Body of pancreas (tissue), 4 donors: ENCODE measurements around the gene SH3YL1. TPM values are rescaled to one million over a fixed set of nuclear protein-coding genes. Genes with fewer than 3 reads are reported as not detected.

Experiments used
- ATAC-seq: fragments of 150-250 bp; one replicate; pipeline ENCODE4 v1.9.1; 2016
- DNase-seq, 4 donors: peaks; one replicate each; pipeline ENCODE4 v3.0.0-alpha.2; 2019
- H3K27ac ChIP-seq, 4 donors: fragments of 200-600 bp; sonication (generic); 1 replicate in 3 of 4; 2 replicates in 1 of 4; pipeline versions ENCODE4 v1.5.1 to v1.6.1; 2016 to 2019; ENCODE audit warnings: mild to moderate bottlenecking in 1 of 4, mixed read lengths in 1 of 4, moderate library complexity in 1 of 4
- H3K27me3 ChIP-seq, 2 donors: fragments of 200-600 bp; sonication (generic); one replicate each; pipeline ENCODE4 v1.6.0; 2016; ENCODE audit warnings: mild to moderate bottlenecking in 1 of 2
- H3K36me3 ChIP-seq, 2 donors: fragments of 200-600 bp; sonication (generic); replicated peaks in 1 of 2; 2 replicates each; pipeline ENCODE4 v1.5.1; 2016; ENCODE audit warnings: low read depth in 2 of 2; ENCODE audit not compliant: insufficient read depth in 1 of 2
- H3K4me1 ChIP-seq: fragments of 200-600 bp; sonication (generic); one replicate; pipeline ENCODE4 v1.6.0; 2016
- H3K4me3 ChIP-seq, 2 donors: fragments of 200-600 bp; sonication (generic); 1 replicate in 1 of 2; 2 replicates in 1 of 2; pipeline ENCODE4 v1.5.1; 2016 to 2019
- H3K9me3 ChIP-seq, 3 donors: fragments of 200-600 bp; sonication (generic); 1 replicate in 2 of 3; 2 replicates in 1 of 3; pipeline ENCODE4 v1.5.1; 2016
- POLR2A ChIP-seq, 3 donors: fragments of 450-650 bp; IDR thresholded peaks; one replicate each; pipeline ENCODE4 v1.6.1; 2016; ENCODE audit warnings: antibody characterized with exemption in 3 of 3, mild to moderate bottlenecking in 2 of 3
- WGBS, 2 donors: methylation state at CpG; one replicate each; pipeline ENCODE4 v1.1.5; 2017; 5-methylcytosine and 5-hydroxymethylcytosine counted together
- intact Hi-C: fragments of 100-400 bp; cut with DNase I; formaldehyde crosslinking; loops from one replicate; pipeline ENCODE4 v1.15.1; 2023
- total RNA-seq, 2 donors: library from RNA; depleted of rRNA; stranded (reverse); fragments of >200 nt; gene quantifications; one replicate each; pipeline ENCODE4 v1.1.0, GENCODE V29; 2016
- TF ChIP-seq, protein P1 (sequence below), 7 experiments: fragments of 450-650 bp in 4 of 7; fragments of 200-600 bp in 3 of 7; sonication (generic) in 3 of 7; IDR thresholded peaks; one replicate each; pipeline ENCODE4 v1.5.1; 2016 to 2019; ENCODE audit warnings: antibody characterized with exemption in 7 of 7

SH3YL1 gene
- total RNA-seq, 2 donors from 2014 or later, result 159 to 162 TPM

DNA sequence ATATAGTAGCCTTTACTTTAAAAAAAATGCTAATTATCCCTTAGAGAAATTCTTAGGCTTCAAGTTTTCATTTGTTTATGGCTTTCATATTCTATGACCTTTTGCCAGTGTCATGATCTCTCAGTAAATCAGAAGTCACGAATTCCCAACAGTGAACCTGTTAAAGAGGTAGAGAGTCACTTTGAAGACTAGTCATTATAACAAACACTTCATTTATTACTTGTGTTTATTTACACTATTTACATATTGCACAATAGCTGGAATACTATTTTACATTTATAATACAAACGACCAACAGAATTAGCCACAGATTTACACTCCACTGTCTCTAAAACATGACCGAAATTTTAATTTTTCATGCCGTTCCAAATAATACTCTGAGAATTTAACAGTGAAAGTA, 15.5 kb upstream of the SH3YL1 start:
- Histone ChIP-seq H3K4me3 (no peak overlapping the region), H3K9me3 (no peaks in the 10 kb centered on the region), H3K27ac (peak overlapping the region; percentile 7 to 92 (median 90)), H3K36me3 (peaks cover 0 to 6% of the 10 kb centered on the region in 2 donors), H3K4me1 (peaks cover 78% of the 10 kb centered on the region), H3K27me3 (no peaks in the 10 kb centered on the region)
- ATAC-seq (no peak), DNase-seq (no peak)
- intact Hi-C loops, result no loop called here
- WGBS, 2 donors, result 54 to 56% methylated on average over 4 of the region's 4 CpGs
- TF ChIP-seq, protein P1, sequence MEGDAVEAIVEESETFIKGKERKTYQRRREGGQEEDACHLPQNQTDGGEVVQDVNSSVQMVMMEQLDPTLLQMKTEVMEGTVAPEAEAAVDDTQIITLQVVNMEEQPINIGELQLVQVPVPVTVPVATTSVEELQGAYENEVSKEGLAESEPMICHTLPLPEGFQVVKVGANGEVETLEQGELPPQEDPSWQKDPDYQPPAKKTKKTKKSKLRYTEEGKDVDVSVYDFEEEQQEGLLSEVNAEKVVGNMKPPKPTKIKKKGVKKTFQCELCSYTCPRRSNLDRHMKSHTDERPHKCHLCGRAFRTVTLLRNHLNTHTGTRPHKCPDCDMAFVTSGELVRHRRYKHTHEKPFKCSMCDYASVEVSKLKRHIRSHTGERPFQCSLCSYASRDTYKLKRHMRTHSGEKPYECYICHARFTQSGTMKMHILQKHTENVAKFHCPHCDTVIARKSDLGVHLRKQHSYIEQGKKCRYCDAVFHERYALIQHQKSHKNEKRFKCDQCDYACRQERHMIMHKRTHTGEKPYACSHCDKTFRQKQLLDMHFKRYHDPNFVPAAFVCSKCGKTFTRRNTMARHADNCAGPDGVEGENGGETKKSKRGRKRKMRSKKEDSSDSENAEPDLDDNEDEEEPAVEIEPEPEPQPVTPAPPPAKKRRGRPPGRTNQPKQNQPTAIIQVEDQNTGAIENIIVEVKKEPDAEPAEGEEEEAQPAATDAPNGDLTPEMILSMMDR (IDR thresholded peaks at IDR 0.05), result no peak
- TF ChIP-seq POLR2A (IDR thresholded peaks at IDR 0.05), result no peak

DNA sequence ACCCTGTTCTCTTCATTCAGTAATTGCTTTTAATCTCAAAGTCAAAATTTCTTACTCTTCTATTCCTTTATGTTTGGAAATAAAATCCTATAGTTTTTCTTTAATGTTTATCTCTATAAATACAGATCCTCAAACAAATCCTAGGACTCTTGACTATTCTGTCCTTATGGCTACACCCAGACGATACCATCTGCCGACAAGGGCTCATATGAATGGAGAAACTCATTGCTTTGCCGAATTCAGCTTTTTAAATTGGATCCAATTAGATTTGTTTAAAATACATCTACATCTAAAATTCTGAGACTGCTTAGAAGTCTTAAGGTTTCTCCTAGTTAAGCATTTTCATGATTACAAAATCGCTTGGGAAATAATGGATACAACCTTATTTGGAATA, 15.1 kb upstream of the SH3YL1 start:
- H3K36me3 ChIP-seq, result peaks cover 0 to 6% of the 10 kb centered on the region in 2 donors
- H3K27ac ChIP-seq, result peak overlapping the region in 3 of 4 donors; percentile 90 to 92 (median 91)
- no peaks in the 10 kb centered on the region for H3K9me3 ChIP-seq
- peaks cover 74% of the 10 kb centered on the region for H3K4me1 ChIP-seq
- H3K4me3 ChIP-seq, result no peak overlapping the region
- ATAC-seq, result no peak
- no peak for DNase-seq
- H3K27me3 ChIP-seq, result no peaks in the 10 kb centered on the region
- TF ChIP-seq POLR2A (IDR thresholded peaks at IDR 0.05), result no peak
- TF ChIP-seq, protein P1 (IDR thresholded peaks at IDR 0.05), result no peak
- intact Hi-C loops, result no loop called here
- 84 to 92% methylated on average over 4 of the region's 4 CpGs for WGBS, 2 donors

DNA sequence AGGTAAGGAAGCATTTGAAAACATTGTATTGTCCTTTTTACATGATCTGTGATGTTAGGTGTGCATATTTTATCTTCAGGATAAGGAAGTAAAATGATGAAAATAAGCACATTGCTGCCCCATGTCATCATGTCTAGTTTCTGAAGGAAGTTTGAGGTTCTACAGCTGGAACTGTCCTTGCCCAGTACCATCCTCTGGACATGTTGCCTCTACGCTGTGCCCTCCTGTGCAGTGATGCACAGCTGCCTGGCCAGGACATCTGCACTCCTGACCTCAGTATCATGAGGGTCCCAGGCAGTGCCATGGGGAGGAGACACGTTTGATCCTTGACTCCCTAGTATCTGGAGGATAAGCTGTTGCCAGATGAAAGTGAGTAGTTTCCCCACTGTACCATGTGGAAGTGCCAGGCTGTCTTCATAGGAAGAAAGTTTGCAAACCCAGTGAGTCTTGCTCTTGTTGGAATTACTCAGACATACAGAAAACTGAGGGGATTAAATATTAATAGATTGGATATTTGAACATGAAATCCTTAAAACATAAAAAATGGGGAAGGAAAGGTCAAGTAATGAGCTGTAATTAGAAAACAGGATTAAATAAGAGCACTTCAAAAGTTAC, 14.6 kb upstream of the SH3YL1 start:
- ATAC-seq, result no peak
- H3K36me3 ChIP-seq, result peaks cover 0 to 6% of the 10 kb centered on the region in 2 donors

DNA sequence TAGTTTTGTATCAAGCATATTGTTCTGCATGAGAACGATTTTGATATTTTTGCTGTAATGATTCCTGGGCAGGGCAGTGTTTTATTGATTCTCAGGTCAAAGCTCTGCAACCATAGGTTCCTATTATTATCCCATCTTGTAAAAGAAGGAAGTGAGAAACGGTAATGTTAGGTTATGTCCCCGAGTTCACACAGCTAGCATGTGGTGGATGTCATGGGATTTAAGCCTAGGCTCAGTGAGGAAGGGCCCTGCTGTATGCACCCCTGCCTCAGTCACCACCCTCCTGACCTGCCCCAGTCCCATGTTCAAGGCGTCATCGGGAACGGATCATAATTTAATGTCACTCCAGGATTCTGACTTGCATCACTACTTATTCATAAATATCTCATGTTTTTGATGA, 11.6 kb upstream of the SH3YL1 start:
- Histone ChIP-seq H3K4me1 (peaks cover 70% of the 10 kb centered on the region), H3K27me3 (no peaks in the 10 kb centered on the region), H3K27ac (peak overlapping the region in 2 of 4 donors; percentile 24 to 45), H3K4me3 (no peak overlapping the region), H3K9me3 (no peaks in the 10 kb centered on the region), H3K36me3 (peaks cover 0 to 4% of the 10 kb centered on the region in 2 donors)
- TF ChIP-seq POLR2A (IDR thresholded peaks at IDR 0.05), result no peak
- TF ChIP-seq, protein P1 (IDR thresholded peaks at IDR 0.05), result no peak
- intact Hi-C loops, result no loop called here
- 66 to 69% methylated on average over 6 of the region's 6 CpGs for WGBS, 2 donors
- ATAC-seq (no peak), DNase-seq (no peak)

More for the DNA sequence above, 14.6 kb upstream of the SH3YL1 start:
- intact Hi-C loops, result no loop called here
- WGBS, 2 donors, result 74 to 79% methylated on average over 2 of the region's 2 CpGs
- Histone ChIP-seq H3K9me3 (no peaks in the 10 kb centered on the region), H3K4me3 (no peak overlapping the region), H3K27ac (peak overlapping the region; percentile 22 to 92 (median 90)), H3K27me3 (no peaks in the 10 kb centered on the region), H3K4me1 (peaks cover 74% of the 10 kb centered on the region)
- DNase-seq, result no peak
- TF ChIP-seq POLR2A (IDR thresholded peaks at IDR 0.05), result no peak
- TF ChIP-seq, protein P1 (IDR thresholded peaks at IDR 0.05), result no peak

DNA sequence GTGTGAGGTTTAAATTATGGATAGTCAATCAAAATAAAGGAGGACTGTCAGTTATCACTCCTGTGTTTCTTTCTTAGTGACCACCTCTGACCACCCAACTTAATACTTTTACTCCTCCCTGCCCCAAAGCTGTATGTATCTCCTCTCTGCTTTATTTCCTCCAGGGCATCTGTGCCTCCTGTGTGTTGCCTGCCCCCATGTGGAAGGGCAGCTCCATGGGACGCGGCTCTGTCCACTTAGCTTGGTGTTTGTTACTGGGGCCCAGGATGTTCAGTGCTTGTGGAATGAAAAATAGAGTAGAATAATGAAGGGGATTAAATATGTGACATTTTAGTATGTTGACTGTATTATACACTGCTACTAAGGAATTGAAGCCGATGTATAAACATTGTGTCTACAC, 10.7 kb upstream of the SH3YL1 start:
- DNase-seq (no peak), ATAC-seq (no peak)
- peaks cover 0 to 4% of the 10 kb centered on the region in 2 donors for H3K36me3 ChIP-seq
- peaks cover 69% of the 10 kb centered on the region for H3K4me1 ChIP-seq
- WGBS, 2 donors, result 80 to 92% methylated on average over 3 of the region's 3 CpGs
- H3K4me3 ChIP-seq, result no peak overlapping the region
- no peak overlapping the region for H3K27ac ChIP-seq
- H3K27me3 ChIP-seq, result no peaks in the 10 kb centered on the region
- intact Hi-C loops, result no loop called here
- TF ChIP-seq, protein P1 (IDR thresholded peaks at IDR 0.05), result peak in 2 of 7 experiments; percentile 9 to 19
- TF ChIP-seq POLR2A (IDR thresholded peaks at IDR 0.05), result no peak
- H3K9me3 ChIP-seq, result no peaks in the 10 kb centered on the region
